SK-N-SH (cell line): ENCODE measurements around the gene CASZ1.

Source experiments
- CHD2 ChIP-seq: fragments of 150-350 bp; IDR thresholded peaks from 2 replicates; pipeline ENCODE4 v1.6.1; 2018; ENCODE audit warnings: low read length; ENCODE audit not compliant: partially characterized antibody
- EP300 ChIP-seq, 2 experiments: IDR thresholded peaks; 2 replicates each; pipeline versions ENCODE4 v1.4.0 to v1.6.1; 2012; ENCODE audit warnings: borderline replicate concordance in 1 of 2, low read depth in 1 of 2, low read length in 1 of 2
- EZH2phosphoT487 ChIP-seq: fragments of 200-600 bp; sonication (generic); IDR thresholded peaks from 2 replicates; pipeline ENCODE4 v1.6.1; 2017; ENCODE audit warnings: low read depth, mixed run types, mild to moderate bottlenecking, antibody characterized with exemption, moderate library complexity, borderline replicate concordance
- FOSL2 ChIP-seq: IDR thresholded peaks from 2 replicates; pipeline ENCODE4 v1.4.0; 2012; ENCODE audit warnings: low read depth, mild to moderate bottlenecking, moderate library complexity, borderline replicate concordance
- FOXM1 ChIP-seq: IDR thresholded peaks from 2 replicates; pipeline ENCODE4 v1.4.0; 2012; ENCODE audit warnings: low read depth, mild to moderate bottlenecking
- GATA2 ChIP-seq: sonication (generic); formaldehyde crosslinking; IDR thresholded peaks from 2 replicates; pipeline ENCODE4 v1.5.0; 2020; ENCODE audit warnings: mild to moderate bottlenecking, missing genetic modification reagents
- POLR2AphosphoS5 ChIP-seq: IDR thresholded peaks from 2 replicates; pipeline ENCODE4 v1.6.1; 2012; ENCODE audit warnings: low read depth, low read length
- RAD21 ChIP-seq: IDR thresholded peaks from 2 replicates; pipeline ENCODE4 v1.6.1; 2012; ENCODE audit warnings: mild to moderate bottlenecking, low read length
- TAF1 ChIP-seq: IDR thresholded peaks from 2 replicates; pipeline ENCODE4 v1.6.1; 2012; ENCODE audit warnings: low read depth, mild to moderate bottlenecking, low read length, moderate library complexity, borderline replicate concordance
- TF ChIP-seq, protein P1 (sequence below): fragments of 200-600 bp; sonication (generic); IDR thresholded peaks from 2 replicates; pipeline ENCODE4 v1.6.1; 2017; ENCODE audit warnings: antibody characterized with exemption, mild to moderate bottlenecking, moderate library complexity
- TF ChIP-seq, protein P2 (sequence below): IDR thresholded peaks from 2 replicates; pipeline ENCODE4 v1.4.0; 2012; ENCODE audit warnings: low read depth
- TF ChIP-seq, protein P3 (sequence below): IDR thresholded peaks from 2 replicates; pipeline ENCODE4 v1.4.0; 2012; ENCODE audit warnings: low read depth, borderline replicate concordance

DNA sequence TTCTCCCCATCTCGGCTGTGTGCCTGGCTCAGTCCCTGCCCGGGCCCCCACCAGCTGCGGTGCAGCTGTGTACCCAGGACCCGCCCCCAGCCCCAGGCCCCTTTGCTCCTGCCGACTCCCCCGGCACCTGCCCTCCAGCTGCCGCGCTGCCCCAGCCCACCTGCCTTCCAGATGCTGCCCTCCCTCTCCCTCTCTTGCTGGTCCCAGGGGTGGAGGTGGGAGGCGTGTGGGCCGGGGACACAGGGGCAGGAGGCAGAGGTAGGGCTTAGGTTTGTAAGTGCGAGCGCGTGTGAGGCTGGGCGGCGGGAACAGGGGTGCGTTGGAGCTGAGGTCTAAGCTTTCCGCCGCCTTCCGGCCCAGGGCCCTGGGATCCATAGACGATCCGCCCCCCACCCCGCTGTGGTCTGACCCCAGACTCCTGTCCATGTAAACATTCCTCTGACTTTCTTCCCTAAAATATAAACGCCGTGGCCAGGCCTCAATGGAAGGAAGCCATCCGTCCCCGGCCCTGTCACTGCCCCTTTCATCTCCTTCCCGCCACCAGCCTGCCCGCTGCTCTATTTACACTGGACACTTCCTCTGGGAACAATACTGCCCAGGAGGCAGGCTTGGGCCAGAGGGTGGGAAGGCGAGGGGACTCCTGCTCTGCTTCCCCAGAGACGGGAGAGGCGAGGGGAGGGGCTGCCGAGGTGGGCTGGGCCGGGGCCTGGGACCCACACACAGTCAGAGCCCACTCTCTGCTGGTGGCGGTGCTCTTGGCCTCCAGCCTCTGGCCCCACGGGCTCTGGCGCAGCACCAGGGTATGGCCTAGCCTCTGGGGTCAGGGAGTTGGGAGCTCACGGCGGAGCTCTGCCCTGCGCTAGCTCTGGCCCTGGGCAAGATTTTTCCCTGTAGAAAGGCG is 128.3 kb downstream of the CASZ1 start:
- TF ChIP-seq, protein P1, sequence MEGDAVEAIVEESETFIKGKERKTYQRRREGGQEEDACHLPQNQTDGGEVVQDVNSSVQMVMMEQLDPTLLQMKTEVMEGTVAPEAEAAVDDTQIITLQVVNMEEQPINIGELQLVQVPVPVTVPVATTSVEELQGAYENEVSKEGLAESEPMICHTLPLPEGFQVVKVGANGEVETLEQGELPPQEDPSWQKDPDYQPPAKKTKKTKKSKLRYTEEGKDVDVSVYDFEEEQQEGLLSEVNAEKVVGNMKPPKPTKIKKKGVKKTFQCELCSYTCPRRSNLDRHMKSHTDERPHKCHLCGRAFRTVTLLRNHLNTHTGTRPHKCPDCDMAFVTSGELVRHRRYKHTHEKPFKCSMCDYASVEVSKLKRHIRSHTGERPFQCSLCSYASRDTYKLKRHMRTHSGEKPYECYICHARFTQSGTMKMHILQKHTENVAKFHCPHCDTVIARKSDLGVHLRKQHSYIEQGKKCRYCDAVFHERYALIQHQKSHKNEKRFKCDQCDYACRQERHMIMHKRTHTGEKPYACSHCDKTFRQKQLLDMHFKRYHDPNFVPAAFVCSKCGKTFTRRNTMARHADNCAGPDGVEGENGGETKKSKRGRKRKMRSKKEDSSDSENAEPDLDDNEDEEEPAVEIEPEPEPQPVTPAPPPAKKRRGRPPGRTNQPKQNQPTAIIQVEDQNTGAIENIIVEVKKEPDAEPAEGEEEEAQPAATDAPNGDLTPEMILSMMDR, result no peak
- TF ChIP-seq GATA2 (CRISPR knock-in tag) (no peak), RAD21 (no peak), TAF1 (no peak), POLR2AphosphoS5 (no peak), FOXM1 (no peak), EP300 (IDR thresholded peaks at IDR 0.05; ENCODE audit: borderline replicate concordance in 1 of 2, low read depth in 1 of 2, low read length in 1 of 2) (no peak), CHD2 (peak; percentile 3), EZH2phosphoT487 (no peak), FOSL2 (no peak)
- TF ChIP-seq, protein P2, sequence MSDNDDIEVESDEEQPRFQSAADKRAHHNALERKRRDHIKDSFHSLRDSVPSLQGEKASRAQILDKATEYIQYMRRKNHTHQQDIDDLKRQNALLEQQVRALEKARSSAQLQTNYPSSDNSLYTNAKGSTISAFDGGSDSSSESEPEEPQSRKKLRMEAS, result no peak
- TF ChIP-seq, protein P3, sequence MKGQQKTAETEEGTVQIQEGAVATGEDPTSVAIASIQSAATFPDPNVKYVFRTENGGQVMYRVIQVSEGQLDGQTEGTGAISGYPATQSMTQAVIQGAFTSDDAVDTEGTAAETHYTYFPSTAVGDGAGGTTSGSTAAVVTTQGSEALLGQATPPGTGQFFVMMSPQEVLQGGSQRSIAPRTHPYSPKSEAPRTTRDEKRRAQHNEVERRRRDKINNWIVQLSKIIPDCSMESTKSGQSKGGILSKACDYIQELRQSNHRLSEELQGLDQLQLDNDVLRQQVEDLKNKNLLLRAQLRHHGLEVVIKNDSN, result no peak
